Measurements from ENCODE around the gene PLPPR3.
"Not testable (repeated sequence)": the region's sequence is repeated elsewhere in the genome, so short reads cannot be mapped to it uniquely, and the experiment has no call there.

Gene PLPPR3

GRCh38 chr19:855566-856120, 33.9 kb upstream of the PLPPR3 start:
- Histone ChIP-seq H3K36me3 (replicated peaks in 1 of 2; ENCODE audit: control insufficient read depth in 2 of 2, insufficient read depth in 2 of 2, low read length in 2 of 2) (no peaks in the 10 kb centered on the region), H3K14ac (ENCODE audit: low read length) (peak overlapping the region; percentile 99), H3K23ac (ENCODE audit: low read depth, low read length, poor library complexity) (peak overlapping the region; percentile 98), H3K18ac (ENCODE audit: low read length) (peak overlapping the region; percentile 89), H2AK5ac (ENCODE audit: low read depth, low read length) (peak overlapping the region; percentile 66), H3K27me3 (ENCODE audit: control insufficient read depth in 3 of 3, insufficient read depth in 3 of 3, low read depth in 1 of 3, low read length in 3 of 3) (peaks cover 7 to 22% (median 20%) of the 10 kb centered on the region in 3 experiments), H3K4ac (ENCODE audit: low read length) (no peak overlapping the region), H3K9ac (ENCODE audit: low read depth, low read length, poor library complexity) (peak overlapping the region; percentile 70), H3K9me3 (replicated peaks in 1 of 2; ENCODE audit: control insufficient read depth in 2 of 2, insufficient read depth in 1 of 2, low read depth in 1 of 2, low read length in 2 of 2) (peaks cover 0 to 2% of the 10 kb centered on the region in 2 donors), H2AFZ (ENCODE audit: low read length) (no peak overlapping the region), H4K8ac (ENCODE audit: low read depth, low read length) (no peak overlapping the region), H2BK15ac (ENCODE audit: low read length) (peak overlapping the region; percentile 38), H3K4me2 (ENCODE audit: insufficient read depth, low read length, poor library complexity, severe bottlenecking) (no peak overlapping the region), H2BK12ac (ENCODE audit: low read length) (no peak overlapping the region), H4K91ac (ENCODE audit: low read depth, low read length, poor library complexity) (no peak overlapping the region), H2BK120ac (ENCODE audit: low read depth, low read length) (no peak overlapping the region), H3K4me1 (ENCODE audit: control insufficient read depth in 2 of 2, insufficient read depth in 1 of 2, low read depth in 1 of 2, low read length in 2 of 2) (peaks cover 0 to 2% of the 10 kb centered on the region in 2 donors), H2BK5ac (ENCODE audit: low read length) (no peak overlapping the region), H3K4me3 (ENCODE audit: low read length in 2 of 2) (no peak overlapping the region), H3K79me1 (ENCODE audit: low read depth, low read length) (peaks cover 2% of the 10 kb centered on the region), H3K27ac (replicated peaks; ENCODE audit: low read length) (no peak overlapping the region)
- no peak for DNase-seq (ENCODE audit: low spot score)
- no CpG with 5 or more reads among the region's 40 CpGs for WGBS, 2 donors (ENCODE audit: extremely low coverage in 2 of 2, insufficient read length in 2 of 2, insufficient replicate concordance in 1 of 2)

- no CpG with 5 or more reads among the region's 12 CpGs for WGBS, 2 donors (ENCODE audit: extremely low coverage in 2 of 2, insufficient read length in 2 of 2, insufficient replicate concordance in 1 of 2)
Measured at GRCh38 chr19:855142-855541, 33.4 kb upstream of the PLPPR3 start.

GRCh38 chr19:854549-854948, 32.8 kb upstream of the PLPPR3 start:
- Histone ChIP-seq H4K8ac (ENCODE audit: low read depth, low read length) (no peak overlapping the region), H3K4me2 (ENCODE audit: insufficient read depth, low read length, poor library complexity, severe bottlenecking) (no peak overlapping the region), H3K27ac (replicated peaks; ENCODE audit: low read length) (no peak overlapping the region), H3K4me1 (ENCODE audit: control insufficient read depth in 2 of 2, insufficient read depth in 1 of 2, low read depth in 1 of 2, low read length in 2 of 2) (peaks cover 0 to 6% of the 10 kb centered on the region in 2 donors), H4K91ac (ENCODE audit: low read depth, low read length, poor library complexity) (no peak overlapping the region), H3K14ac (ENCODE audit: low read length) (no peak overlapping the region), H2BK15ac (ENCODE audit: low read length) (no peak overlapping the region), H3K79me1 (ENCODE audit: low read depth, low read length) (no peaks in the 10 kb centered on the region), H3K4ac (ENCODE audit: low read length) (no peak overlapping the region), H3K18ac (ENCODE audit: low read length) (no peak overlapping the region), H2AFZ (ENCODE audit: low read length) (no peak overlapping the region), H3K4me3 (ENCODE audit: low read length in 2 of 2) (no peak overlapping the region), H3K9me3 (replicated peaks in 1 of 2; ENCODE audit: control insufficient read depth in 2 of 2, insufficient read depth in 1 of 2, low read depth in 1 of 2, low read length in 2 of 2) (peaks cover 0 to 2% of the 10 kb centered on the region in 2 donors), H3K27me3 (ENCODE audit: control insufficient read depth in 3 of 3, insufficient read depth in 3 of 3, low read depth in 1 of 3, low read length in 3 of 3) (peaks cover 0 to 11% (median 11%) of the 10 kb centered on the region in 3 experiments), H2BK5ac (ENCODE audit: low read length) (no peak overlapping the region), H2BK120ac (ENCODE audit: low read depth, low read length) (no peak overlapping the region), H2BK12ac (ENCODE audit: low read length) (no peak overlapping the region), H2AK5ac (ENCODE audit: low read depth, low read length) (no peak overlapping the region), H3K23ac (ENCODE audit: low read depth, low read length, poor library complexity) (no peak overlapping the region), H3K9ac (ENCODE audit: low read depth, low read length, poor library complexity) (no peak overlapping the region), H3K36me3 (replicated peaks in 1 of 2; ENCODE audit: control insufficient read depth in 2 of 2, insufficient read depth in 2 of 2, low read length in 2 of 2) (no peaks in the 10 kb centered on the region)
- DNase-seq (ENCODE audit: low spot score), result no peak
- no CpG with 5 or more reads among the region's 6 CpGs for WGBS, 2 donors (ENCODE audit: extremely low coverage in 2 of 2, insufficient read length in 2 of 2, insufficient replicate concordance in 1 of 2)

More at GRCh38 chr19:855142-855541, 33.4 kb upstream of the PLPPR3 start:
- H3K9ac ChIP-seq (ENCODE audit: low read depth, low read length, poor library complexity), result no peak overlapping the region
- peak overlapping the region; percentile 89 for H3K18ac ChIP-seq (ENCODE audit: low read length)
- peak overlapping the region; percentile 66 for H2AK5ac ChIP-seq (ENCODE audit: low read depth, low read length)
- H3K4ac ChIP-seq (ENCODE audit: low read length), result no peak overlapping the region
- H2BK5ac ChIP-seq (ENCODE audit: low read length), result no peak overlapping the region
- H3K14ac ChIP-seq (ENCODE audit: low read length), result peak overlapping the region; percentile 99
- H3K4me3 ChIP-seq (ENCODE audit: low read length in 2 of 2), result no peak overlapping the region
- peaks cover 0 to 2% of the 10 kb centered on the region in 2 donors for H3K9me3 ChIP-seq (replicated peaks in 1 of 2; ENCODE audit: control insufficient read depth in 2 of 2, insufficient read depth in 1 of 2, low read depth in 1 of 2, low read length in 2 of 2)
- no peak overlapping the region for H2BK15ac ChIP-seq (ENCODE audit: low read length)
- no peak overlapping the region for H4K8ac ChIP-seq (ENCODE audit: low read depth, low read length)
- no peak for DNase-seq (ENCODE audit: low spot score)
- H2BK120ac ChIP-seq (ENCODE audit: low read depth, low read length), result no peak overlapping the region
- H3K23ac ChIP-seq (ENCODE audit: low read depth, low read length, poor library complexity), result peak overlapping the region; percentile 98
- no peak overlapping the region for H2BK12ac ChIP-seq (ENCODE audit: low read length)
- no peak overlapping the region for H3K4me2 ChIP-seq (ENCODE audit: insufficient read depth, low read length, poor library complexity, severe bottlenecking)
- H4K91ac ChIP-seq (ENCODE audit: low read depth, low read length, poor library complexity), result no peak overlapping the region
- no peaks in the 10 kb centered on the region for H3K36me3 ChIP-seq (replicated peaks in 1 of 2; ENCODE audit: control insufficient read depth in 2 of 2, insufficient read depth in 2 of 2, low read length in 2 of 2)
- H2AFZ ChIP-seq (ENCODE audit: low read length), result no peak overlapping the region
- peaks cover 3 to 17% (median 17%) of the 10 kb centered on the region in 3 experiments for H3K27me3 ChIP-seq (ENCODE audit: control insufficient read depth in 3 of 3, insufficient read depth in 3 of 3, low read depth in 1 of 3, low read length in 3 of 3)
- H3K27ac ChIP-seq (replicated peaks; ENCODE audit: low read length), result no peak overlapping the region
- peaks cover 2% of the 10 kb centered on the region for H3K79me1 ChIP-seq (ENCODE audit: low read depth, low read length)
- peaks cover 0 to 6% of the 10 kb centered on the region in 2 donors for H3K4me1 ChIP-seq (ENCODE audit: control insufficient read depth in 2 of 2, insufficient read depth in 1 of 2, low read depth in 1 of 2, low read length in 2 of 2)

- H3K27me3 ChIP-seq (ENCODE audit: control insufficient read depth in 3 of 3, insufficient read depth in 3 of 3, low read depth in 1 of 3, low read length in 3 of 3); H2AFZ ChIP-seq (ENCODE audit: low read length); H3K18ac ChIP-seq (ENCODE audit: low read length); H3K4me2 ChIP-seq (ENCODE audit: insufficient read depth, low read length, poor library complexity, severe bottlenecking); H4K91ac ChIP-seq (ENCODE audit: low read depth, low read length, poor library complexity); H3K4me3 ChIP-seq (ENCODE audit: low read length in 2 of 2); H2BK120ac ChIP-seq (ENCODE audit: low read depth, low read length); H4K8ac ChIP-seq (ENCODE audit: low read depth, low read length); H2AK5ac ChIP-seq (ENCODE audit: low read depth, low read length); H3K4me1 ChIP-seq (ENCODE audit: control insufficient read depth in 2 of 2, insufficient read depth in 1 of 2, low read depth in 1 of 2, low read length in 2 of 2); H2BK12ac ChIP-seq (ENCODE audit: low read length); H3K4ac ChIP-seq (ENCODE audit: low read length); H2BK5ac ChIP-seq (ENCODE audit: low read length); H3K27ac ChIP-seq (replicated peaks; ENCODE audit: low read length); H3K9me3 ChIP-seq (replicated peaks in 1 of 2; ENCODE audit: control insufficient read depth in 2 of 2, insufficient read depth in 1 of 2, low read depth in 1 of 2, low read length in 2 of 2); H3K79me1 ChIP-seq (ENCODE audit: low read depth, low read length); H3K14ac ChIP-seq (ENCODE audit: low read length); H2BK15ac ChIP-seq (ENCODE audit: low read length); DNase-seq (ENCODE audit: low spot score); H3K23ac ChIP-seq (ENCODE audit: low read depth, low read length, poor library complexity); H3K9ac ChIP-seq (ENCODE audit: low read depth, low read length, poor library complexity); H3K36me3 ChIP-seq (replicated peaks in 1 of 2; ENCODE audit: control insufficient read depth in 2 of 2, insufficient read depth in 2 of 2, low read length in 2 of 2): not testable (repeated sequence)
- WGBS, 2 donors (ENCODE audit: extremely low coverage in 2 of 2, insufficient read length in 2 of 2, insufficient replicate concordance in 1 of 2), result no CpG with 5 or more reads among the region's 17 CpGs
Measured at GRCh38 chr19:853614-854220, 32.0 kb upstream of the PLPPR3 start.

All from neuronal stem cell (in vitro differentiated cells).